ENCODE data around the gene QSOX1. TPM values are rescaled to one million over a fixed set of nuclear protein-coding genes. Genes with fewer than 3 reads are reported as not detected.

The QSOX1 gene
- total and polyA plus RNA-seq, 2 of the 4 experiments (the other 2 are of a cell fraction), result 102 to 791 TPM

GRCh38 chr1:180187626-180188025 lies 33.0 kb downstream of the QSOX1 start:
- H2BK5ac ChIP-seq (ENCODE audit: low read depth, low read length, poor library complexity, severe bottlenecking), result no peak overlapping the region
- H2AK9ac ChIP-seq (replicated peaks; ENCODE audit: low read depth, low read length, poor library complexity), result no peak overlapping the region
- intact Hi-C loops (cut with micrococcal nuclease) (no loop called here), in situ Hi-C loops (cut with MboI; ENCODE audit: low sequenced_read_pairs) (loop anchor here (10.0 kb wide), 1 partner anchor 313 kb away; the partner anchor contains the start of gene TOR1AIP2), dilution Hi-C loops (cut with HindIII; ENCODE audit: low sequenced_read_pairs, unreplicated experiment) (no loop called here)
- no peak overlapping the region for H4K5ac ChIP-seq (ENCODE audit: low read depth, low read length)
- no peaks in the 10 kb centered on the region for H3K9me3 ChIP-seq (ENCODE audit: control insufficient read depth, insufficient read depth, low read length)
- no peak overlapping the region for H3K23ac ChIP-seq (ENCODE audit: low read depth, low read length)
- no peak overlapping the region for H2AK5ac ChIP-seq (ENCODE audit: low read depth, low read length)
- H3K18ac ChIP-seq (ENCODE audit: low read depth, low read length), result no peak overlapping the region
- ChIA-PET POLR2A (ENCODE audit: unreplicated experiment) (no interaction called here), CTCF (interaction anchor here (1.2 to 1.5 kb wide), 2 partner anchors 9 to 290 kb away, joined by 3 read pairs; no protein-coding TSS in a partner anchor)
- peaks cover 98% of the 10 kb centered on the region for H3K36me3 ChIP-seq (ENCODE audit: control insufficient read depth, insufficient read depth, low read length)
- no peak overlapping the region for H2BK120ac ChIP-seq (ENCODE audit: low read depth, low read length)
- no peak overlapping the region for H3K4ac ChIP-seq (ENCODE audit: low read depth, low read length)
- H3K9me1 ChIP-seq (ENCODE audit: insufficient read depth, low read length), result no peaks in the 10 kb centered on the region
- no peaks in the 10 kb centered on the region for H3K4me1 ChIP-seq (ENCODE audit: control insufficient read depth, insufficient read depth, low read length)
- no peak overlapping the region for H3K27ac ChIP-seq (ENCODE audit: insufficient read depth, low read length)
- no peak overlapping the region for H2BK20ac ChIP-seq (ENCODE audit: low read depth, low read length)
- TF ChIP-seq SMC3 (IDR thresholded peaks at IDR 0.05; ENCODE audit: low read depth, low read length) (no peak), RAD21 (IDR thresholded peaks at IDR 0.05; ENCODE audit: low read length) (no peak), NFE2L2 (IDR thresholded peaks at IDR 0.05; ENCODE audit: low read depth, low read length) (no peak), MAZ (IDR thresholded peaks at IDR 0.05; ENCODE audit: borderline replicate concordance, low read depth, low read length) (no peak)
- H4K20me1 ChIP-seq (ENCODE audit: insufficient read depth, low read length), result peaks cover 45% of the 10 kb centered on the region
- WGBS, 2 experiments (ENCODE audit: extremely low coverage in 2 of 2, insufficient read length in 1 of 2), result no CpG with 5 or more reads among the region's 5 CpGs
- no peak overlapping the region for H4K8ac ChIP-seq (ENCODE audit: low read depth in 2 of 2, low read length in 2 of 2)
- H3K14ac ChIP-seq (replicated peaks; ENCODE audit: low read depth, low read length), result no peak overlapping the region
- H3K27me3 ChIP-seq (ENCODE audit: control insufficient read depth, insufficient read depth, low read length), result no peaks in the 10 kb centered on the region
- no peak overlapping the region for H3K9ac ChIP-seq (ENCODE audit: low read depth, low read length)
- DNase-seq, result no peak
- no peak overlapping the region for H4K91ac ChIP-seq (ENCODE audit: insufficient read depth, low read depth, low read length)
- H3K79me1 ChIP-seq (ENCODE audit: low read depth in 1 of 2, low read length in 2 of 2), result peaks cover 16 to 72% of the 10 kb centered on the region in 2 experiments; a peak in 3 of 4 replicates
- H3K4me3 ChIP-seq (ENCODE audit: insufficient read depth, low read depth, low read length), result no peak overlapping the region
- BruUV-seq (replicated peaks), result no TSS peak
- no peak overlapping the region for H2BK15ac ChIP-seq (ENCODE audit: low read depth, low read length)
- no peak overlapping the region for H3K56ac ChIP-seq (ENCODE audit: extremely low read depth, insufficient read depth, low read length)
- no peak overlapping the region for H3K4me2 ChIP-seq (ENCODE audit: low read depth, low read length)
- ATAC-seq (ENCODE audit: low read depth), result no peak
- no peak overlapping the region for H2AFZ ChIP-seq (replicated peaks; ENCODE audit: low read length, poor library complexity)
